IMR-90 (cell line): ENCODE data around the gene SCGB1A1. TPM values are rescaled to one million over a fixed set of nuclear protein-coding genes. Genes with fewer than 3 reads are reported as not detected.

Experiments
- ATAC-seq: fragments of 200-7000 bp; cut with Tn5 transposase; 2 replicates; pipeline ENCODE4 v1.9.1; 2020; ENCODE audit warnings: low read depth, mild to moderate bottlenecking, moderate library complexity
- BruUV-seq: library from RNA; stranded (reverse); fragments of 400-500 nt; replicated peaks from 2 replicates; lab custom pipeline; 2021; lab: Mats Ljungman, UMichigan
- CTCF ChIA-PET: fragments of 300-600 bp; formaldehyde crosslinking; extraction: SDS; loops from one replicate; lab custom pipeline; 2021; ENCODE audit warnings: antibody characterized with exemption; lab: Yijun Ruan, JAX
- POLR2A ChIA-PET: fragments of 300-600 bp; sonication (Branson Sonifier 250); formaldehyde crosslinking; loops from one replicate; lab custom pipeline; 2022; ENCODE audit warnings: antibody characterized with exemption; ENCODE audit not compliant: unreplicated experiment; lab: Charles Lee
- DNase-seq: peaks from one replicate; pipeline ENCODE4 v3.0.0; 2013
- H2AFZ ChIP-seq: replicated peaks from 2 replicates; pipeline ENCODE3; 2013; ENCODE audit warnings: low read length, mild to moderate bottlenecking; ENCODE audit not compliant: poor library complexity
- H2AK5ac ChIP-seq: 2 replicates; pipeline ENCODE4 v1.6.1; 2013; ENCODE audit warnings: low read depth, low read length, inconsistent platforms
- H2AK9ac ChIP-seq: replicated peaks from 2 replicates; pipeline ENCODE3; 2013; ENCODE audit warnings: mild to moderate bottlenecking, low read depth, low read length, moderate library complexity; ENCODE audit not compliant: poor library complexity
- H2BK120ac ChIP-seq: 2 replicates; pipeline ENCODE4 v1.6.1; 2013; ENCODE audit warnings: low read depth, low read length, inconsistent platforms
- H2BK15ac ChIP-seq: 3 replicates; pipeline ENCODE4 v1.6.1; 2013; ENCODE audit warnings: low read depth, low read length, inconsistent platforms
- H2BK20ac ChIP-seq: 2 replicates; pipeline ENCODE4 v1.6.1; 2013; ENCODE audit warnings: low read depth, mild to moderate bottlenecking, inconsistent platforms, low read length, moderate library complexity
- H2BK5ac ChIP-seq: 2 replicates; pipeline ENCODE4 v1.6.1; 2013; ENCODE audit warnings: mild to moderate bottlenecking, low read depth, low read length, inconsistent platforms; ENCODE audit not compliant: poor library complexity, severe bottlenecking
- H3K14ac ChIP-seq: replicated peaks from 2 replicates; pipeline ENCODE4 v1.6.1; 2013; ENCODE audit warnings: low read depth, low read length, inconsistent platforms
- H3K18ac ChIP-seq: 2 replicates; pipeline ENCODE4 v1.6.1; 2013; ENCODE audit warnings: low read depth, low read length, control low read depth
- H3K23ac ChIP-seq: 2 replicates; pipeline ENCODE4 v1.6.1; 2013; ENCODE audit warnings: low read depth, low read length, inconsistent platforms
- H3K27ac ChIP-seq: 2 replicates; pipeline ENCODE4 v1.5.1; 2013; ENCODE audit warnings: mild to moderate bottlenecking, control low read depth, low read length; ENCODE audit not compliant: insufficient read depth
- H3K27me3 ChIP-seq: 2 replicates; pipeline ENCODE4 v1.6.1; 2013; ENCODE audit warnings: low read length; ENCODE audit not compliant: control insufficient read depth, insufficient read depth
- H3K36me3 ChIP-seq: 2 replicates; pipeline ENCODE4 v1.6.1; 2013; ENCODE audit warnings: low read length, mixed read lengths; ENCODE audit not compliant: control insufficient read depth, insufficient read depth
- H3K4ac ChIP-seq: 2 replicates; pipeline ENCODE4 v1.6.1; 2013; ENCODE audit warnings: low read depth, low read length, inconsistent platforms
- H3K4me1 ChIP-seq: 2 replicates; pipeline ENCODE4 v1.6.1; 2013; ENCODE audit warnings: low read length, mixed read lengths; ENCODE audit not compliant: control insufficient read depth, insufficient read depth
- H3K4me2 ChIP-seq: 2 replicates; pipeline ENCODE4 v1.6.1; 2013; ENCODE audit warnings: low read depth, mild to moderate bottlenecking, control low read depth, low read length, moderate library complexity
- H3K4me3 ChIP-seq: 2 replicates; pipeline ENCODE4 v1.5.1; 2013; ENCODE audit warnings: low read depth, mild to moderate bottlenecking, control low read depth, low read length, moderate library complexity; ENCODE audit not compliant: insufficient read depth
- H3K56ac ChIP-seq: 2 replicates; pipeline ENCODE4 v1.6.1; 2013; ENCODE audit warnings: low read length, inconsistent platforms; ENCODE audit not compliant: insufficient read depth; ENCODE audit errors: extremely low read depth
- H3K79me1 ChIP-seq, 2 experiments: 2 replicates each; pipeline ENCODE4 v1.6.1; 2013; ENCODE audit warnings: low read length in 2 of 2, inconsistent platforms in 1 of 2, low read depth in 1 of 2
- H3K9ac ChIP-seq: 2 replicates; pipeline ENCODE4 v1.6.1; 2013; ENCODE audit warnings: low read depth, low read length, control low read depth
- H3K9me1 ChIP-seq: 2 replicates; pipeline ENCODE4 v1.6.1; 2013; ENCODE audit warnings: low read length, inconsistent platforms; ENCODE audit not compliant: insufficient read depth
- H3K9me3 ChIP-seq: 2 replicates; pipeline ENCODE4 v1.6.1; 2013; ENCODE audit warnings: low read length; ENCODE audit not compliant: control insufficient read depth, insufficient read depth
- H4K20me1 ChIP-seq: 2 replicates; pipeline ENCODE4 v1.6.1; 2013; ENCODE audit warnings: low read length, inconsistent platforms; ENCODE audit not compliant: insufficient read depth
- H4K5ac ChIP-seq: 2 replicates; pipeline ENCODE4 v1.6.1; 2013; ENCODE audit warnings: mild to moderate bottlenecking, low read depth, low read length, control low read depth
- H4K8ac ChIP-seq, 2 experiments: 2 replicates each; pipeline ENCODE4 v1.6.1; 2013; ENCODE audit warnings: low read depth in 2 of 2, low read length in 2 of 2, control low read depth in 1 of 2, inconsistent platforms in 1 of 2
- H4K91ac ChIP-seq: 2 replicates; pipeline ENCODE4 v1.6.1; 2013; ENCODE audit warnings: low read depth, low read length, inconsistent platforms; ENCODE audit not compliant: insufficient read depth
- BHLHE40 ChIP-seq: fragments of 150-350 bp; IDR thresholded peaks from 2 replicates; pipeline ENCODE4 v1.6.1; 2016; ENCODE audit warnings: mild to moderate bottlenecking, low read depth, low read length
- CHD1 ChIP-seq: IDR thresholded peaks from 2 replicates; pipeline ENCODE4 v1.6.1; 2012; ENCODE audit warnings: low read depth, low read length, improper control_type of control experiment
- FOS ChIP-seq: fragments of 150-350 bp; IDR thresholded peaks from 2 replicates; pipeline ENCODE4 v1.6.1; 2016; ENCODE audit warnings: low read depth, low read length
- MAFK ChIP-seq: IDR thresholded peaks from 2 replicates; pipeline ENCODE4 v1.6.1; 2012; ENCODE audit warnings: low read depth, low read length, improper control_type of control experiment
- MAZ ChIP-seq: IDR thresholded peaks from 2 replicates; pipeline ENCODE4 v1.6.1; 2012; ENCODE audit warnings: low read depth, mild to moderate bottlenecking, low read length, improper control_type of control experiment, moderate library complexity, borderline replicate concordance
- MXI1 ChIP-seq: IDR thresholded peaks from 2 replicates; pipeline ENCODE4 v1.6.1; 2012; ENCODE audit warnings: low read depth, mild to moderate bottlenecking, low read length, moderate library complexity, borderline replicate concordance
- NFE2L2 ChIP-seq: fragments of 150-350 bp; IDR thresholded peaks from 2 replicates; pipeline ENCODE4 v1.6.1; 2016; ENCODE audit warnings: low read depth, mild to moderate bottlenecking, low read length
- POLR2A ChIP-seq: IDR thresholded peaks from 2 replicates; pipeline ENCODE4 v1.6.1; 2012; ENCODE audit warnings: mild to moderate bottlenecking, low read depth, low read length
- SMC3 ChIP-seq: fragments of 150-350 bp; IDR thresholded peaks from 2 replicates; pipeline ENCODE4 v1.6.1; 2016; ENCODE audit warnings: low read depth, mild to moderate bottlenecking, antibody characterized with exemption, low read length, moderate library complexity
- WGBS, 2 experiments: methylation state at CpG; one replicate each; pipeline versions ENCODE4 v1.1.5 to v1.1.7; 2013; ENCODE audit warnings: missing lambda C conversion rate in 2 of 2; ENCODE audit not compliant: insufficient read length in 1 of 2; ENCODE audit errors: extremely low coverage in 2 of 2; 5-methylcytosine and 5-hydroxymethylcytosine counted together
- dilution Hi-C: fragments of 300-500 bp; cut with HindIII; formaldehyde crosslinking; loops from one replicate; pipeline ENCODE4 v1.14.3; 2018; ENCODE audit warnings: low sequenced_read_pairs; ENCODE audit not compliant: unreplicated experiment
- in situ Hi-C: fragments of 300-500 bp; cut with MboI; formaldehyde crosslinking; loops from 3 replicates; pipeline ENCODE4 v1.14.3; 2019; ENCODE audit warnings: low sequenced_read_pairs, inconsistent platforms, mixed read lengths
- intact Hi-C: fragments of 100-400 bp; cut with micrococcal nuclease; formaldehyde crosslinking; loops from 2 replicates; pipeline ENCODE4 v1.10.0; 2022
- polyA plus RNA-seq, 3 experiments: library from polyadenylated mRNA; depleted of rRNA; stranded (reverse); fragments of >200 nt; gene quantifications; 2 replicates each; pipeline ENCODE4 v1.2.3, GENCODE V29; 2012; ENCODE audit warnings: low replicate concordance in 1 of 3
- total RNA-seq: library from RNA; depleted of rRNA; stranded (reverse); fragments of >200 nt; gene quantifications from 2 replicates; pipeline ENCODE4 v1.2.3, GENCODE V29; 2012
- TF ChIP-seq, protein P1 (sequence below): conservative IDR thresholded peaks from 2 replicates; pipeline ENCODE4 v1.5.1; 2012; ENCODE audit warnings: mild to moderate bottlenecking, low read depth, low read length, improper control_type of control experiment

Gene SCGB1A1
- total and polyA plus RNA-seq, 2 of the 4 experiments (the other 2 are of a cell fraction): not detected

GRCh38 chr11:62410972-62411371 lies 7.9 kb upstream of the SCGB1A1 start:
- no peak overlapping the region for H2BK15ac ChIP-seq
- H3K14ac ChIP-seq: no peak overlapping the region
- ATAC-seq (no peak), DNase-seq (no peak)
- BruUV-seq: no TSS peak
- H3K4me3 ChIP-seq: no peak overlapping the region
- no peak overlapping the region for H4K5ac ChIP-seq
- no peak overlapping the region for H3K56ac ChIP-seq
- in situ Hi-C loops (no loop called here), dilution Hi-C loops (no loop called here), intact Hi-C loops (no loop called here)
- H2BK120ac ChIP-seq: no peak overlapping the region
- no peak for TF ChIP-seq CHD1
- no peak for TF ChIP-seq POLR2A
- no peak for TF ChIP-seq SMC3
- no peak for TF ChIP-seq NFE2L2
- TF ChIP-seq BHLHE40: no peak
- TF ChIP-seq, protein P1, sequence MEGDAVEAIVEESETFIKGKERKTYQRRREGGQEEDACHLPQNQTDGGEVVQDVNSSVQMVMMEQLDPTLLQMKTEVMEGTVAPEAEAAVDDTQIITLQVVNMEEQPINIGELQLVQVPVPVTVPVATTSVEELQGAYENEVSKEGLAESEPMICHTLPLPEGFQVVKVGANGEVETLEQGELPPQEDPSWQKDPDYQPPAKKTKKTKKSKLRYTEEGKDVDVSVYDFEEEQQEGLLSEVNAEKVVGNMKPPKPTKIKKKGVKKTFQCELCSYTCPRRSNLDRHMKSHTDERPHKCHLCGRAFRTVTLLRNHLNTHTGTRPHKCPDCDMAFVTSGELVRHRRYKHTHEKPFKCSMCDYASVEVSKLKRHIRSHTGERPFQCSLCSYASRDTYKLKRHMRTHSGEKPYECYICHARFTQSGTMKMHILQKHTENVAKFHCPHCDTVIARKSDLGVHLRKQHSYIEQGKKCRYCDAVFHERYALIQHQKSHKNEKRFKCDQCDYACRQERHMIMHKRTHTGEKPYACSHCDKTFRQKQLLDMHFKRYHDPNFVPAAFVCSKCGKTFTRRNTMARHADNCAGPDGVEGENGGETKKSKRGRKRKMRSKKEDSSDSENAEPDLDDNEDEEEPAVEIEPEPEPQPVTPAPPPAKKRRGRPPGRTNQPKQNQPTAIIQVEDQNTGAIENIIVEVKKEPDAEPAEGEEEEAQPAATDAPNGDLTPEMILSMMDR: no peak
- no peak for TF ChIP-seq FOS
- TF ChIP-seq MAZ: no peak
- no peak for TF ChIP-seq MAFK
- TF ChIP-seq MXI1: no peak
- H3K9ac ChIP-seq: no peak overlapping the region
- no peak overlapping the region for H4K91ac ChIP-seq
- no peaks in the 10 kb centered on the region for H3K79me1 ChIP-seq
- WGBS, 2 experiments: 60% methylated on average over 2 of the region's 8 CpGs; no CpG with 5 or more reads in 1 of the 2 experiments
- no peaks in the 10 kb centered on the region for H3K27me3 ChIP-seq
- no peaks in the 10 kb centered on the region for H4K20me1 ChIP-seq
- no peak overlapping the region for H4K8ac ChIP-seq
- no peaks in the 10 kb centered on the region for H3K9me3 ChIP-seq
- H3K27ac ChIP-seq: no peak overlapping the region
- no peak overlapping the region for H2BK5ac ChIP-seq
- ChIA-PET CTCF (no interaction called here), POLR2A (no interaction called here)
- no peak overlapping the region for H2AK5ac ChIP-seq
- no peak overlapping the region for H2BK20ac ChIP-seq
- no peak overlapping the region for H3K4me2 ChIP-seq
- H3K9me1 ChIP-seq: no peaks in the 10 kb centered on the region
- H3K18ac ChIP-seq: no peak overlapping the region
- no peak overlapping the region for H2AK9ac ChIP-seq
- H3K23ac ChIP-seq: no peak overlapping the region
- no peak overlapping the region for H3K4ac ChIP-seq
- H3K36me3 ChIP-seq: no peaks in the 10 kb centered on the region
- H2AFZ ChIP-seq: peak overlapping the region; percentile 11
- no peaks in the 10 kb centered on the region for H3K4me1 ChIP-seq
